Large intestine (tissue), 3 donors: Measurements from ENCODE around the gene TFIP11. TPM values are rescaled to one million over a fixed set of nuclear protein-coding genes. Genes with fewer than 3 reads are reported as not detected.

Source experiments
- DNase-seq, 2 donors: peaks; one replicate each; pipeline versions ENCODE4 v3.0.0 to v3.0.0-alpha.2; 2013
- H3K27ac ChIP-seq: one replicate; pipeline ENCODE4 v1.5.1; 2013; ENCODE audit warnings: low read length
- H3K27me3 ChIP-seq: 2 replicates; pipeline ENCODE4 v1.6.1; 2013; ENCODE audit warnings: low read length; ENCODE audit not compliant: control insufficient read depth, insufficient read depth
- H3K36me3 ChIP-seq: 2 replicates; pipeline ENCODE4 v1.6.1; 2013; ENCODE audit warnings: low read length; ENCODE audit not compliant: control insufficient read depth, insufficient read depth
- H3K4me1 ChIP-seq: one replicate; pipeline ENCODE4 v1.6.1; 2013; ENCODE audit warnings: low read length; ENCODE audit not compliant: control insufficient read depth, insufficient read depth
- H3K4me3 ChIP-seq: one replicate; pipeline ENCODE4 v1.5.1; 2013; ENCODE audit warnings: low read length
- H3K9me3 ChIP-seq: one replicate; pipeline ENCODE4 v1.6.1; 2013; ENCODE audit warnings: mild to moderate bottlenecking, low read depth, low read length, moderate library complexity; ENCODE audit not compliant: control insufficient read depth
- WGBS: methylation state at CpG from one replicate; pipeline ENCODE4 v1.1.5; 2013; ENCODE audit warnings: low lambda C conversion rate; ENCODE audit not compliant: insufficient coverage; 5-methylcytosine and 5-hydroxymethylcytosine counted together
- polyA plus RNA-seq: library from polyadenylated mRNA; unstranded; fragments of 120-200 nt; gene quantifications from one replicate; pipeline ENCODE4 v1.2.1, GENCODE V29; 2013

TFIP11 gene
- polyA plus RNA-seq, 1 donor = 34.3 TPM

- Histone ChIP-seq H3K9me3 (no peaks in the 10 kb centered on the region), H3K27me3 (no peaks in the 10 kb centered on the region), H3K36me3 (peaks cover 21% of the 10 kb centered on the region), H3K4me1 (no peaks in the 10 kb centered on the region), H3K4me3 (no peak overlapping the region), H3K27ac (no peak overlapping the region)
- no peak for DNase-seq
- WGBS = no CpG with 5 or more reads among the region's 1 CpG
Measured at GRCh38 chr22:26544489-26544888, 32.2 kb upstream of the TFIP11 start.

GRCh38 chr22:26542831-26543230 is 30.6 kb upstream of the TFIP11 start:
- no peak overlapping the region for H3K4me3 ChIP-seq
- H3K9me3 ChIP-seq = no peaks in the 10 kb centered on the region
- no peaks in the 10 kb centered on the region for H3K4me1 ChIP-seq
- no peaks in the 10 kb centered on the region for H3K27me3 ChIP-seq
- no CpG with 5 or more reads among the region's 3 CpGs for WGBS
- no peak for DNase-seq
- peaks cover 23% of the 10 kb centered on the region for H3K36me3 ChIP-seq
- H3K27ac ChIP-seq = no peak overlapping the region

- no peak overlapping the region for H3K27ac ChIP-seq
- no peaks in the 10 kb centered on the region for H3K27me3 ChIP-seq
- peaks cover 32% of the 10 kb centered on the region for H3K36me3 ChIP-seq
- WGBS = no CpG with 5 or more reads among the region's 47 CpGs
- no peaks in the 10 kb centered on the region for H3K9me3 ChIP-seq
- DNase-seq = no peak
- no peaks in the 10 kb centered on the region for H3K4me1 ChIP-seq
- no peak overlapping the region for H3K4me3 ChIP-seq
Measured at GRCh38 chr22:26541167-26541819, 29.0 kb upstream of the TFIP11 start.

GRCh38 chr22:26540119-26540518 is 27.8 kb upstream of the TFIP11 start:
- WGBS = no CpG with 5 or more reads among the region's 2 CpGs
- no peak for DNase-seq
- Histone ChIP-seq H3K4me1 (no peaks in the 10 kb centered on the region), H3K27ac (no peak overlapping the region), H3K9me3 (no peaks in the 10 kb centered on the region), H3K36me3 (peaks cover 35% of the 10 kb centered on the region), H3K4me3 (no peak overlapping the region), H3K27me3 (no peaks in the 10 kb centered on the region)

GRCh38 chr22:26536762-26537134 is 24.5 kb upstream of the TFIP11 start:
- no peak for DNase-seq
- Histone ChIP-seq H3K4me3 (no peak overlapping the region), H3K27me3 (no peaks in the 10 kb centered on the region), H3K36me3 (peaks cover 40% of the 10 kb centered on the region), H3K9me3 (no peaks in the 10 kb centered on the region), H3K4me1 (no peaks in the 10 kb centered on the region), H3K27ac (no peak overlapping the region)
- no CpG with 5 or more reads among the region's 3 CpGs for WGBS

- DNase-seq = no peak
- Histone ChIP-seq H3K36me3 (peaks cover 38% of the 10 kb centered on the region), H3K4me3 (no peak overlapping the region), H3K4me1 (no peaks in the 10 kb centered on the region), H3K27me3 (no peaks in the 10 kb centered on the region), H3K9me3 (no peaks in the 10 kb centered on the region), H3K27ac (no peak overlapping the region)
- WGBS = no CpG with 5 or more reads among the region's 12 CpGs
Measured at GRCh38 chr22:26536056-26536761, 23.9 kb upstream of the TFIP11 start.

- H3K4me3 ChIP-seq = no peak overlapping the region
- DNase-seq = no peak
- H3K9me3 ChIP-seq = no peaks in the 10 kb centered on the region
- WGBS = 100% methylated on average over 1 of the region's 3 CpGs
- H3K27me3 ChIP-seq = no peaks in the 10 kb centered on the region
- peaks cover 31% of the 10 kb centered on the region for H3K36me3 ChIP-seq
- H3K27ac ChIP-seq = no peak overlapping the region
- H3K4me1 ChIP-seq = no peaks in the 10 kb centered on the region
Measured at GRCh38 chr22:26535603-26535908, 23.3 kb upstream of the TFIP11 start.

GRCh38 chr22:26534874-26535602 is 22.8 kb upstream of the TFIP11 start:
- no peak overlapping the region for H3K27ac ChIP-seq
- H3K9me3 ChIP-seq = no peaks in the 10 kb centered on the region
- no peak overlapping the region for H3K4me3 ChIP-seq
- no CpG with 5 or more reads among the region's 13 CpGs for WGBS
- H3K4me1 ChIP-seq = no peaks in the 10 kb centered on the region
- no peak for DNase-seq
- H3K27me3 ChIP-seq = no peaks in the 10 kb centered on the region
- peaks cover 27% of the 10 kb centered on the region for H3K36me3 ChIP-seq

- peaks cover 30% of the 10 kb centered on the region for H3K36me3 ChIP-seq
- DNase-seq = no peak
- no peaks in the 10 kb centered on the region for H3K4me1 ChIP-seq
- no peaks in the 10 kb centered on the region for H3K27me3 ChIP-seq
- H3K9me3 ChIP-seq = no peaks in the 10 kb centered on the region
- no peak overlapping the region for H3K27ac ChIP-seq
- no peak overlapping the region for H3K4me3 ChIP-seq
- no CpG with 5 or more reads among the region's 7 CpGs for WGBS
Measured at GRCh38 chr22:26534171-26534855, 22.0 kb upstream of the TFIP11 start.

- H3K27me3 ChIP-seq = no peaks in the 10 kb centered on the region
- DNase-seq = no peak
- H3K4me3 ChIP-seq = no peak overlapping the region
- peaks cover 3% of the 10 kb centered on the region for H3K4me1 ChIP-seq
- no peaks in the 10 kb centered on the region for H3K9me3 ChIP-seq
- no peak overlapping the region for H3K27ac ChIP-seq
- peaks cover 24% of the 10 kb centered on the region for H3K36me3 ChIP-seq
- WGBS = no CpG with 5 or more reads among the region's 2 CpGs
Measured at GRCh38 chr22:26529345-26529744, 17.1 kb upstream of the TFIP11 start.
